Measurements from ENCODE around the gene MED4. TPM values are rescaled to one million over a fixed set of nuclear protein-coding genes. Genes with fewer than 3 reads are reported as not detected.

Gene MED4
- total and polyA plus RNA-seq, 2 donors (not counting 1 experiment from before 2014, with no cell fraction given), result 15.4 to 50.1 TPM

GRCh38 chr13:48125794-48126228 lies 30.9 kb upstream of the MED4 start:
- Mint-ChIP-seq H3K9me3 (ENCODE audit: insufficient read depth) (no peaks in the 10 kb centered on the region), H3K4me3 (no peak overlapping the region), H3K27me3 (peaks cover 9% of the 10 kb centered on the region), H3K4me1 (peaks cover 7% of the 10 kb centered on the region), H3K27ac (no peak overlapping the region)
- H3K27me3 ChIP-seq (replicated peaks in 1 of 4; ENCODE audit: control extremely low read depth in 1 of 4, control insufficient read depth in 3 of 4, insufficient read depth in 4 of 4, low read length in 3 of 4), result peaks cover 0 to 3% (median 0%) of the 10 kb centered on the region in 4 experiments
- ChIA-PET POLR2A (interaction anchor here (1.9 kb wide), 1 partner anchor 107 kb away, joined by 5 read pairs; the partner anchor contains the start of gene ITM2B), CTCF (interaction anchor here (1.0 to 2.7 kb wide), 10 partner anchors 8 to 644 kb away, joined by 3 to 52 read pairs (median 12); partner anchors contain the start of gene ITM2B)
- peaks cover 7% of the 10 kb centered on the region for H3K79me2 ChIP-seq (ENCODE audit: control insufficient read depth, insufficient read depth, low read length)
- no peaks in the 10 kb centered on the region for H4K20me1 ChIP-seq (ENCODE audit: control insufficient read depth, insufficient read depth, low read length, poor library complexity, severe bottlenecking)
- no peak overlapping the region for H3K9ac ChIP-seq (ENCODE audit: low read length)
- ATAC-seq (ENCODE audit: low read depth) (no peak), DNase-seq (no peak)
- H3K4me2 ChIP-seq (replicated peaks; ENCODE audit: low read depth, low read length, poor library complexity, severe bottlenecking), result no peak overlapping the region
- no peaks in the 10 kb centered on the region for H3K9me3 ChIP-seq (ENCODE audit: control extremely low read depth in 1 of 3, control insufficient read depth in 2 of 3, insufficient read depth in 1 of 3, low read length in 2 of 3)
- peaks cover 8% of the 10 kb centered on the region in 2 donors for H3K4me1 ChIP-seq (ENCODE audit: control insufficient read depth in 2 of 2, insufficient read depth in 2 of 2, low read length in 2 of 2)
- no peak overlapping the region for H3K27ac ChIP-seq (ENCODE audit: low read length in 2 of 2)
- H2AFZ ChIP-seq (ENCODE audit: insufficient read depth, low read depth, low read length, poor library complexity, severe bottlenecking), result no peak overlapping the region
- H3K4me3 ChIP-seq (ENCODE audit: control extremely low read depth in 1 of 5, extremely low read depth in 1 of 5, insufficient read depth in 1 of 5, low read depth in 2 of 5, low read length in 4 of 5), result no peak overlapping the region
- intact Hi-C loops (cut with micrococcal nuclease), result loop anchor here (2.0 to 5.0 kb wide), 3 partner anchors 56 to 521 kb away; no protein-coding TSS in a partner anchor
- 88% methylated on average over 5 of the region's 7 CpGs for WGBS (ENCODE audit: insufficient coverage)
- TF ChIP-seq CTCF (IDR thresholded peaks at IDR 0.05) (no peak), EZH2 (IDR thresholded peaks at IDR 0.05; ENCODE audit: borderline replicate concordance, insufficient read depth, low read depth, low read length, poor library complexity, severe bottlenecking) (no peak)
- H3K36me3 ChIP-seq (replicated peaks in 1 of 2; ENCODE audit: control extremely low read depth in 1 of 2, control insufficient read depth in 1 of 2, extremely low read depth in 1 of 2, insufficient read depth in 2 of 2, low read length in 1 of 2), result no peaks in the 10 kb centered on the region

GRCh38 chr13:48123812-48124211 lies 28.9 kb upstream of the MED4 start:
- Histone ChIP-seq H3K79me2 (ENCODE audit: control insufficient read depth, insufficient read depth, low read length) (peaks cover 7% of the 10 kb centered on the region), H3K27me3 (replicated peaks in 1 of 4; ENCODE audit: control extremely low read depth in 1 of 4, control insufficient read depth in 3 of 4, insufficient read depth in 4 of 4, low read length in 3 of 4) (peaks cover 0 to 3% (median 0%) of the 10 kb centered on the region in 4 experiments), H3K4me3 (ENCODE audit: control extremely low read depth in 1 of 5, extremely low read depth in 1 of 5, insufficient read depth in 1 of 5, low read depth in 2 of 5, low read length in 4 of 5) (no peak overlapping the region), H3K9me3 (ENCODE audit: control extremely low read depth in 1 of 3, control insufficient read depth in 2 of 3, insufficient read depth in 1 of 3, low read length in 2 of 3) (no peaks in the 10 kb centered on the region), H2AFZ (ENCODE audit: insufficient read depth, low read depth, low read length, poor library complexity, severe bottlenecking) (no peak overlapping the region), H3K27ac (ENCODE audit: low read length in 2 of 2) (no peak overlapping the region), H3K4me2 (replicated peaks; ENCODE audit: low read depth, low read length, poor library complexity, severe bottlenecking) (no peak overlapping the region), H3K9ac (ENCODE audit: low read length) (no peak overlapping the region), H3K36me3 (replicated peaks in 1 of 2; ENCODE audit: control extremely low read depth in 1 of 2, control insufficient read depth in 1 of 2, extremely low read depth in 1 of 2, insufficient read depth in 2 of 2, low read length in 1 of 2) (no peaks in the 10 kb centered on the region), H4K20me1 (ENCODE audit: control insufficient read depth, insufficient read depth, low read length, poor library complexity, severe bottlenecking) (no peaks in the 10 kb centered on the region), H3K4me1 (ENCODE audit: control insufficient read depth in 2 of 2, insufficient read depth in 2 of 2, low read length in 2 of 2) (peaks cover 8% of the 10 kb centered on the region in 2 donors)
- Mint-ChIP-seq H3K27me3 (peaks cover 10% of the 10 kb centered on the region), H3K4me1 (peaks cover 7% of the 10 kb centered on the region), H3K27ac (no peak overlapping the region), H3K9me3 (ENCODE audit: insufficient read depth) (no peaks in the 10 kb centered on the region), H3K4me3 (no peak overlapping the region)
- POLR2A ChIA-PET, result no interaction called here
- CTCF ChIA-PET, result interaction anchor here (1.1 to 1.2 kb wide), 3 partner anchors 210 to 645 kb away, joined by 3 to 5 read pairs (median 3); no protein-coding TSS in a partner anchor
- DNase-seq (no peak), ATAC-seq (ENCODE audit: low read depth) (no peak)
- TF ChIP-seq CTCF (IDR thresholded peaks at IDR 0.05), result no peak
- TF ChIP-seq EZH2 (IDR thresholded peaks at IDR 0.05; ENCODE audit: borderline replicate concordance, insufficient read depth, low read depth, low read length, poor library complexity, severe bottlenecking), result no peak
- intact Hi-C loops (cut with micrococcal nuclease), result no loop called here
- 98% methylated on average over 4 of the region's 8 CpGs for WGBS (ENCODE audit: insufficient coverage)
